Measurements from ENCODE around the gene RGL1.
A peak's percentile ranks its signal among the peaks of the same experiment; 100 is the strongest.

Gene RGL1

DNA sequence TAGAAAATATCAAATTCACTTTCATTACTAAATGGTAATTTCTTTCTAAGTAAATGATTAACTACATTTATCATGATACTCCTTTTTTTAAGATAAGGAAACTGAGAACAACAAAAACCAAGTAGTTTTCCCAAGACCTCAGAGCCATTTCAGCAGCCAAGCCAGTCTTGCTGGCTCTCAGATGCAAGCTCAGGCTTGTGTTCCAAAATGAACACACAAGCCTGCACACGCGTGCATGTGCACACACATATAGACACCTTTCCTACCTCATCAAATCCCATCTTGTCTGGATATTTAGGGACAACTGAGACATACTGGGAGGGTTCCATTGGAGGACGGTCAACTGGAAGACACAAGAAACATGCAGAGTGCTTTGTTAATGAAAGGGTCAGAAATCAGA lies 149.6 kb downstream of the RGL1 start:
- no peak for DNase-seq (ENCODE audit: low read depth, low spot score)

GRCh38 chr1:183956559-183957188 lies 151.8 kb downstream of the RGL1 start:
- peak; percentile 3 for DNase-seq (ENCODE audit: low read depth, low spot score)

DNA sequence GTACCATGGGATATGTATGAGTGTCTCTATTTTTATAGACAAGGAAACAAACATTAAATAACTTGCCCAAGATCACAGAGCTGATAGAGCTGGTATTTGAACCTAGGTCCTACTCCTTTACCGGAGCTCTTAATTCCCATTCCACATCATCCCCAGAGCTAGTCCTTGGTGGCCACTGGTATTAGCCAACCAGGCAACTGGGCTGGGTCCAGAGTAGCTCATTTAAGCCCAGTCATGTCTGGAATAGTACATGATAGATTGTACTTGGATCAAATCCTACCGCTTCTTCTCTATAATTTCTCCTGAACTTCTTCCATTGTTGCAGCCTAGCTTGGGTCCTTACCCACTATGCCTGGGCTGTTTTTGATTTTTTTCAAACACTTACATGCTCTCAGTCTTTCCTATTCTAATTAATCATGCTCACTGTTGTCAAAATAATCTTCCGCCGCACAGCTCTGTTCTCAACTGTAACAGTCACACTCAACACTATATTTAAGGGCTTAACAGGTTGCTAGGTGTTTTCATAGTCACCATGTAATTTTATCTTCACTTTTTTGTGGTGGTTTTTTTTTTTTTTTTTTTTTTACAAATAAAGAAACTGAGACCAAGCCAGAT lies 152.4 kb downstream of the RGL1 start:
- no peak for DNase-seq (ENCODE audit: low read depth, low spot score)

- no peak for DNase-seq (ENCODE audit: low read depth, low spot score)
Measured at GRCh38 chr1:183958958-183959357, 154.0 kb downstream of the RGL1 start.

- DNase-seq (ENCODE audit: low read depth, low spot score) = no peak
Measured at GRCh38 chr1:183961132-183961531, 156.2 kb downstream of the RGL1 start.

- no peak for DNase-seq (ENCODE audit: low read depth, low spot score)
Measured at GRCh38 chr1:183962903-183963302, 158.0 kb downstream of the RGL1 start.

GRCh38 chr1:183965726-183966125 lies 160.8 kb downstream of the RGL1 start:
- DNase-seq (ENCODE audit: low read depth, low spot score) = no peak

DNA sequence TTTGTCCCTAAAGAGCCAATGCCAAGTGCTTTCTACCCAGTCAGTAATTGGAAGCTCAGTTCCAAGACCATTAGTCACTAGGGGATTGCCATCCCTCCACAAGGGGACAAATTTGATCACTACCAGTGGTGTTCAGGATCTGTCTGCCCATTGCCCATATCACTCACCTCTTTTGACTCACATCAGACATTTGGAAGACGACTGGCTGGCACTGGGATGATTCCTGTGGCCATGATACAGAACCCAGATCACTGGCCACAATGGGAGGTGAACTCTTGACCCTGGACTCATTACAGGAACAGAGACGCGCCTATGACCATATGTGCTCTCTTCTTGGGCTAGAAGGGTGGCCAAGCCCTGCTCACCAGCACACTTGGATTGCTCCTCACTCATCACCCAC lies 161.6 kb downstream of the RGL1 start:
- DNase-seq (ENCODE audit: low read depth, low spot score) = no peak

DNA sequence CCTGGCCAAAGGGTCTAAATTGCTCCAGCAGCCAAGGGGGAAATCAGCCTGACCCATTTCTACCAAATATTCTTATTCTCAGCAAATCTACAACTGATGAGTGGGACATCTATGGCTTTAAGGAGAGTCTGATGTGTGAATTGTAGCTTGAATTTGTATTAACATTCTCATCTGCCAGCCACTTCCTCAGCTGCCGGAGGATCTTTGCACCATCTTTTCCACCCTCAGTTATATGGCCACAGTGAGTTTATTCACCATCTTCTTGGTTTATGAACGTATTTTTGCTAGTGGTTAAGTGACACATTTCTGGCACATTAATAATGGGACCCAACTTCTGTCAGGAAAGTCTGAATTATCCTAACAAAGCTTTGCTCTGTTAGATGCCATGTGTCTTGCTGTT lies 163.0 kb downstream of the RGL1 start:
- DNase-seq (ENCODE audit: low read depth, low spot score) = no peak

- DNase-seq (ENCODE audit: low read depth, low spot score) = no peak
Measured at GRCh38 chr1:183968386-183968785, 163.5 kb downstream of the RGL1 start.

DNA sequence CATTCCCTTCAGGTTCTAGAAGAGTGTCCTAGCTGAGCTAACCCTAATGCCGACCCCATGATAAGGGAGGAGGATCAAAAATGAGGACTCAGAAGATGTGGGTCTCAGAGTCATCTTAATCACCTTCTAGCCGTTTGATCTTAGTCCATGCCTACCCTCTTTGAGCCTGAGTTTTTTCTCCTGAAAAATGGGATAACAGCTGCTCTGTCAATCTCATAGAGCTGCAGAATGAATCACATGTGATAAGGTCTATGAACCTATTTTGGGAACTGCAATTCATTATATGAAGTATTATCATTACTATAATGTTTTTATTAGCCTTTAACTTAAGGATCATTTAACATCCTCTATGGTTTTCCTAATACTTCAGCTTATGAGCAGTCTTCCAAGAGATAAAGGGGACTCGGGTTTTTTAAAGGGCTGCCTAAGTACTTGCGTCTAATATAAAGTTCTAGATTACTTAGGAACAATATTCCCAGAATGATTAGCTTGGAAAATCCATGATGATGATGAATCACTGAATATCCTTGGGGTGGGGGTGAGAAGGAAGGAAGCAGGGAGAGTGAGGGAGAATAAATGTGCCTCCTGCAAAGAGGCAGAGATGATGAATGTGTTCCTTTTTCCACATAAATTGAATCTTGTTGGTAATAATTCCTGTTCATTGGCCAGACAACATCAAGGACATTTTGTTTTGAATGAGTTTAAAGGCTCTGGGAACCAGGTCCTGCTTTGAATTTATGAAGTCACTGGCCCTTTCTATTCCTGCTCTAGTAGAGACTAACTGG lies 165.8 kb downstream of the RGL1 start:
- no peak for DNase-seq (ENCODE audit: low read depth, low spot score)

- DNase-seq (ENCODE audit: low read depth, low spot score) = no peak
Measured at GRCh38 chr1:183975651-183976050, 170.7 kb downstream of the RGL1 start.

DNA sequence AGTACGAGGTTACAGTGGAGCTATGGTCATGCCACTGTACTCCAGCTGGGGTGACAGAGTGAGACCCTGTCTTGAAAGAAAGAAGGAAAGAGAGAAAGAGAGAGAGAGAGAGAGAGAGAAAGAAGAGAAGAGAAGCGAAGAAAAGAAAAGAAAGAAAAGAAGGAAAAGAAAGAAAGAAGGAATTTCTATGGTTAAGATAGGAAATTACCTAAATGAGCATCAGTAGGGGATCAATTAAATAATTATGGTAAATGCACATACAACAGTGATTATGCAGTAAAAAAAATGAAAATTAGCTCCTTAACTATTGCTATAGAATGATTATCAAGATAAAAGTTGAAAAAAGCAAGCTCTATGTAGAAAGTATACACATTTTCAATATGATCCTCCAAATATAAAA lies 172.8 kb downstream of the RGL1 start:
- DNase-seq (ENCODE audit: low read depth, low spot score) = no peak
